Measurements from ENCODE around the gene CCDC88B. TPM values are rescaled to one million over a fixed set of nuclear protein-coding genes. Genes with fewer than 3 reads are reported as not detected.

CCDC88B gene
- total RNA-seq, 4 donors from 2014 or later = 7.0 to 12.5 (median 8.2) TPM

GRCh38 chr11:64382047-64382446 is 42.0 kb downstream of the CCDC88B start:
- TF ChIP-seq POLR2AphosphoS5 (IDR thresholded peaks at IDR 0.05) (no peak), CTCF (IDR thresholded peaks at IDR 0.05) (no peak), EP300 (IDR thresholded peaks at IDR 0.05) (no peak), POLR2A (IDR thresholded peaks at IDR 0.05; ENCODE audit: low read depth) (no peak)
- WGBS = 87% methylated on average over 6 of the region's 6 CpGs
- Histone ChIP-seq H3K36me3 (no peaks in the 10 kb centered on the region), H3K27ac (replicated peaks in 1 of 4) (no peak overlapping the region), H3K4me1 (peaks cover 0 to 14% (median 10%) of the 10 kb centered on the region in 4 donors), H3K9me3 (no peaks in the 10 kb centered on the region), H3K4me3 (no peak overlapping the region), H3K27me3 (peaks cover 0 to 7% (median 0%) of the 10 kb centered on the region in 4 donors)
- intact Hi-C loops (cut with DNase I) = no loop called here
- no peak for DNase-seq (ENCODE audit: extremely low spot score)

DNA sequence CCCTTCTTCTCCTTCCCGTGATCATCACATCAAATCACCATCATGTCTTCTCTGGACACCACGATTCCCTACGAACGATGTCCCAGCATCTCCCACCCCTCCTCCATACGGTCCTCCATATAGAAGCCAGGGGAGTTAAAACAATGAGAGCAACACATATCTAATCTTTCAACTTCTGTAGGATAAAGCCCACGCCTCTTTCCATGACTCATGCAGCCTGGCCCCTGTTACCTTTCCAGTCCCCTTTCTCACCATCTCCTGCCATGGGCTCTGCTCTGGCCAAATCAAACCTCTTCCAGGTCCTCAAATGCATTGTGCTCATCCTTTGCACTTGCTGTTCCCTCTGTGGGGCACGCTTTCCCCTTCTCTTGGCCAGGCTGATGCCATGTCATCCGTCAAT is 42.6 kb downstream of the CCDC88B start:
- peaks cover 0 to 14% (median 10%) of the 10 kb centered on the region in 4 donors for H3K4me1 ChIP-seq
- no peak overlapping the region for H3K27ac ChIP-seq (replicated peaks in 1 of 4)
- no peaks in the 10 kb centered on the region for H3K9me3 ChIP-seq
- TF ChIP-seq POLR2A (IDR thresholded peaks at IDR 0.05; ENCODE audit: low read depth) (no peak), POLR2AphosphoS5 (IDR thresholded peaks at IDR 0.05) (no peak), CTCF (IDR thresholded peaks at IDR 0.05) (no peak), EP300 (IDR thresholded peaks at IDR 0.05) (no peak)
- WGBS = 77% methylated on average over 8 of the region's 8 CpGs
- intact Hi-C loops (cut with DNase I) = no loop called here
- no peak overlapping the region for H3K4me3 ChIP-seq
- peaks cover 0 to 7% (median 0%) of the 10 kb centered on the region in 4 donors for H3K27me3 ChIP-seq
- DNase-seq (ENCODE audit: extremely low spot score) = no peak
- no peaks in the 10 kb centered on the region for H3K36me3 ChIP-seq

GRCh38 chr11:64383580-64383979 is 43.6 kb downstream of the CCDC88B start:
- no peaks in the 10 kb centered on the region for H3K36me3 ChIP-seq
- no peak overlapping the region for H3K27ac ChIP-seq (replicated peaks in 1 of 4)
- peaks cover 0 to 7% (median 0%) of the 10 kb centered on the region in 4 donors for H3K27me3 ChIP-seq
- no peak overlapping the region for H3K4me3 ChIP-seq
- H3K4me1 ChIP-seq = peaks cover 0 to 8% (median 3%) of the 10 kb centered on the region in 4 donors
- TF ChIP-seq CTCF (IDR thresholded peaks at IDR 0.05) (no peak), POLR2AphosphoS5 (IDR thresholded peaks at IDR 0.05) (no peak), EP300 (IDR thresholded peaks at IDR 0.05) (no peak), POLR2A (IDR thresholded peaks at IDR 0.05; ENCODE audit: low read depth) (no peak)
- no peak for DNase-seq (ENCODE audit: extremely low spot score)
- no peaks in the 10 kb centered on the region for H3K9me3 ChIP-seq
- intact Hi-C loops (cut with DNase I) = no loop called here
- WGBS = 50% methylated on average over 2 of the region's 2 CpGs

DNA sequence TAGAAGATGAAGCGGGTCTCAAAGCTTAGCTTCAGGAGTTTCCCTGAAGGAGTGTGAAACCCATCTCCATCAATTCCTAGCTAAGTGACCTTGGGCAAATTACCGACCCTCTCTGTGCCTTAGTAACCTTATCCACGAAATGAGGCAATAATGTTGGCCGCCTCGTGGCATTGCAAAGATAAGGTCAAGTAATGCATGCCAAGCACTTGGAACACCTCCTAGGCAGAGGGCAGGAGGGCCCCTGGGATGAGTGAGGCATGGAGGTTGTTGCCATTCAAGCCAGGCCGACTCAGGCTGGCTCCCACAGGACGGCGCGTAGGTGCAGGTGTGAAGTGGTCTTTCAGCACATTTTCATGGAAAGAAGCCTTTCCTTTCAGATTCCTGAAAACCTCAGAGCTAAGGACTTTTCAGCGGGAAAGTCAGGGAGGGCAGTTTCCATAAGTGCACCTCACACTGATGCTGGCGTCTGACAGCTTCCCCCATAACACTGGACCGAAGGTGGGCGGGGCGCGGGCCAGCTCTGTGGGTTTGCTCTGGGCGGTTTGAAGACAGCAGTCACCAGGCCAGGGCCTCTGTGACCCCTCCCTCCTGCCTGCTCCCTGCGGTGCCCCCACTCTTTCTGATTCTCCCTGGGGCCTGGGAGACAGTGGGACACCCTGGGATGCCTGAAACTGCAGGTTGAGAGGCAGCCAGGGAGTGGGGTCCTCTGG is 44.2 kb downstream of the CCDC88B start:
- 79% methylated on average over 15 of the region's 17 CpGs for WGBS
- no peak for TF ChIP-seq POLR2A (IDR thresholded peaks at IDR 0.05; ENCODE audit: low read depth)
- TF ChIP-seq CTCF (IDR thresholded peaks at IDR 0.05) = no peak
- TF ChIP-seq EP300 (IDR thresholded peaks at IDR 0.05) = no peak

More for the DNA sequence above, 44.2 kb downstream of the CCDC88B start:
- DNase-seq (ENCODE audit: extremely low spot score) = no peak
- Histone ChIP-seq H3K27me3 (peaks cover 0 to 7% (median 0%) of the 10 kb centered on the region in 4 donors), H3K36me3 (no peaks in the 10 kb centered on the region), H3K4me1 (peaks cover 0 to 5% (median 0%) of the 10 kb centered on the region in 4 donors), H3K9me3 (no peaks in the 10 kb centered on the region), H3K27ac (replicated peaks in 1 of 4) (no peak overlapping the region), H3K4me3 (no peak overlapping the region)
- intact Hi-C loops (cut with DNase I) = no loop called here

Measured in esophagus muscularis mucosa (tissue), 4 donors.